GM19463 (cell line): ENCODE measurements around the gene RPA1.
"Not testable (repeated sequence)": the region's sequence is repeated elsewhere in the genome, so short reads cannot be mapped to it uniquely, and the experiment has no call there.

ENCODE experiments used
- ATAC-seq: cut with Tn5 transposase; IDR thresholded peaks from one replicate; pipeline ENCODE4 v1.9.1; 2021; ENCODE audit warnings: mild to moderate bottlenecking, moderate library complexity; ENCODE audit not compliant: unreplicated experiment

Gene RPA1

GRCh38 chr17:1878419-1879121, 48.8 kb downstream of the RPA1 start:
- ATAC-seq, result no peak

GRCh38 chr17:1880851-1881630, 51.2 kb downstream of the RPA1 start:
- no peak for ATAC-seq

- no peak for ATAC-seq
These were observed 53.0 kb downstream of the RPA1 start for GRCh38 chr17:1882836-1883235.

GRCh38 chr17:1883536-1883935, 53.7 kb downstream of the RPA1 start:
- no peak for ATAC-seq

GRCh38 chr17:1888741-1889140, 58.9 kb downstream of the RPA1 start:
- ATAC-seq, result no peak

GRCh38 chr17:1890758-1891450, 61.1 kb downstream of the RPA1 start:
- no peak for ATAC-seq

GRCh38 chr17:1894753-1895339, 65.0 kb downstream of the RPA1 start:
- ATAC-seq, result no peak

- ATAC-seq, result not testable (repeated sequence)
These were observed 65.7 kb downstream of the RPA1 start for GRCh38 chr17:1895479-1895878.

- no peak for ATAC-seq
These were observed 66.7 kb downstream of the RPA1 start for GRCh38 chr17:1896243-1897104.

GRCh38 chr17:1897105-1897656, 67.4 kb downstream of the RPA1 start:
- no peak for ATAC-seq

- ATAC-seq, result no peak
These were observed 68.5 kb downstream of the RPA1 start for GRCh38 chr17:1898332-1898731.

GRCh38 chr17:1898872-1899271, 69.1 kb downstream of the RPA1 start:
- ATAC-seq, result no peak

- ATAC-seq, result no peak
These were observed 69.7 kb downstream of the RPA1 start for GRCh38 chr17:1899403-1900000.

GRCh38 chr17:1904273-1905182, 74.7 kb downstream of the RPA1 start:
- ATAC-seq, result no peak

GRCh38 chr17:1905190-1905913, 75.5 kb downstream of the RPA1 start:
- ATAC-seq, result no peak

GRCh38 chr17:1906662-1907101, 76.9 kb downstream of the RPA1 start:
- no peak for ATAC-seq

GRCh38 chr17:1907216-1907631, 77.4 kb downstream of the RPA1 start:
- ATAC-seq, result no peak
